SK-N-SH (cell line): ENCODE results near the gene OR5A1. TPM values are rescaled to one million over a fixed set of nuclear protein-coding genes. Genes with fewer than 3 reads are reported as not detected.

Experiments
- CTCF ChIA-PET: fragments of 300-600, 350-600 bp; formaldehyde crosslinking; extraction: SDS; loops from one replicate; lab custom pipeline; 2021; lab: Yijun Ruan, JAX
- POLR2A ChIA-PET: fragments of 350-600 bp; sonication (Branson Sonifier 250); formaldehyde crosslinking; extraction: SDS; loops from one replicate; lab custom pipeline; 2020; ENCODE audit warnings: antibody characterized with exemption, inconsistent platforms; lab: Yijun Ruan, JAX
- DNase-seq: peaks from one replicate; pipeline ENCODE4 v3.0.0; 2012
- H2AFZ ChIP-seq: fragments of 200-600 bp; sonication (generic); 2 replicates; pipeline ENCODE4 v1.8.1; 2016; ENCODE audit warnings: antibody characterized with exemption, mild to moderate bottlenecking, low read depth
- H3F3A ChIP-seq: fragments of 200-600 bp; sonication (generic); replicated peaks from 2 replicates; pipeline ENCODE3; 2016; ENCODE audit warnings: antibody characterized with exemption, mild to moderate bottlenecking; ENCODE audit not compliant: insufficient read depth
- H3K27ac ChIP-seq, 2 experiments: fragments of 200-500 bp in 1 of 2; fragments of 200-600 bp in 1 of 2; sonication (Bioruptor generic) in 1 of 2; sonication (generic), shearing (Covaris generic) in 1 of 2; 2 replicates each; pipeline versions ENCODE4 v1.5.1 to v1.6.1; 2014 to 2016; ENCODE audit warnings: low read depth in 2 of 2, inconsistent platforms in 1 of 2, low read length in 1 of 2, mild to moderate bottlenecking in 1 of 2, mixed read lengths in 1 of 2
- H3K27me3 ChIP-seq: fragments of 200-600 bp; sonication (generic), shearing (Covaris generic); 2 replicates; pipeline ENCODE4 v1.6.1; 2016; ENCODE audit warnings: mixed run types; ENCODE audit not compliant: insufficient read depth
- H3K36me3 ChIP-seq, 2 experiments: fragments of 200-500 bp in 1 of 2; fragments of 200-600 bp in 1 of 2; sonication (Bioruptor generic) in 1 of 2; sonication (generic) in 1 of 2; replicated peaks in 1 of 2; 2 replicates each; pipeline versions ENCODE3 to v1.5.1; 2014 to 2016; ENCODE audit warnings: low read length in 1 of 2, mild to moderate bottlenecking in 1 of 2; ENCODE audit not compliant: insufficient read depth in 2 of 2, control insufficient read depth in 1 of 2
- H3K4me1 ChIP-seq, 2 experiments: fragments of 200-500 bp in 1 of 2; fragments of 200-600 bp in 1 of 2; sonication (Bioruptor generic) in 1 of 2; sonication (generic), shearing (Covaris generic) in 1 of 2; 2 replicates each; pipeline versions ENCODE4 v1.5.1 to v1.6.1; 2014 to 2016; ENCODE audit warnings: low read depth in 1 of 2, low read length in 1 of 2, mixed run types in 1 of 2; ENCODE audit not compliant: insufficient read depth in 2 of 2, control insufficient read depth in 1 of 2
- H3K4me2 ChIP-seq: fragments of 200-600 bp; sonication (generic), shearing (Covaris generic); 2 replicates; pipeline ENCODE4 v1.6.1; 2017; ENCODE audit warnings: mixed run types
- H3K4me3 ChIP-seq, 2 experiments: fragments of 200-500 bp in 1 of 2; fragments of 200-600 bp in 1 of 2; sonication (Bioruptor generic) in 1 of 2; sonication (generic), shearing (Covaris generic) in 1 of 2; 2 replicates each; pipeline versions ENCODE4 v1.5.1 to v1.8.1; 2014 to 2016; ENCODE audit warnings: low read depth in 2 of 2, inconsistent platforms in 1 of 2, low read length in 1 of 2, mild to moderate bottlenecking in 1 of 2, mixed read lengths in 1 of 2, moderate library complexity in 1 of 2
- H3K79me2 ChIP-seq: fragments of 200-600 bp; sonication (generic); 2 replicates; pipeline ENCODE4 v1.8.1; 2017; ENCODE audit warnings: mild to moderate bottlenecking; ENCODE audit not compliant: insufficient read depth
- H3K9ac ChIP-seq: fragments of 200-600 bp; sonication (generic); 2 replicates; pipeline ENCODE4 v1.6.1; 2017; ENCODE audit warnings: mixed run types
- H3K9me2 ChIP-seq: fragments of 200-600 bp; sonication (generic); 2 replicates; pipeline ENCODE4 v1.6.1; 2017; ENCODE audit warnings: mixed run types
- H3K9me3 ChIP-seq: fragments of 200-600 bp; sonication (generic); 2 replicates; pipeline ENCODE4 v1.6.1; 2017; ENCODE audit warnings: mixed run types, mild to moderate bottlenecking, moderate library complexity
- H4K20me1 ChIP-seq: fragments of 200-600 bp; sonication (generic); 2 replicates; pipeline ENCODE4 v1.6.1; 2017; ENCODE audit warnings: mild to moderate bottlenecking, mixed run types; ENCODE audit not compliant: insufficient read depth
- CHD2 ChIP-seq: fragments of 150-350 bp; IDR thresholded peaks from 2 replicates; pipeline ENCODE4 v1.6.1; 2018; ENCODE audit warnings: low read length; ENCODE audit not compliant: partially characterized antibody
- FOSL2 ChIP-seq: IDR thresholded peaks from 2 replicates; pipeline ENCODE4 v1.4.0; 2012; ENCODE audit warnings: low read depth, mild to moderate bottlenecking, moderate library complexity, borderline replicate concordance
- GATA2 ChIP-seq: sonication (generic); formaldehyde crosslinking; IDR thresholded peaks from 2 replicates; pipeline ENCODE4 v1.5.0; 2020; ENCODE audit warnings: mild to moderate bottlenecking, missing genetic modification reagents
- RAD21 ChIP-seq: IDR thresholded peaks from 2 replicates; pipeline ENCODE4 v1.6.1; 2012; ENCODE audit warnings: mild to moderate bottlenecking, low read length
- RXRA ChIP-seq: IDR thresholded peaks from 2 replicates; pipeline ENCODE4 v1.4.0; 2012; ENCODE audit warnings: low read depth, mild to moderate bottlenecking, borderline replicate concordance
- SMC3 ChIP-seq: IDR thresholded peaks from 2 replicates; pipeline ENCODE4 v1.6.1; 2012; ENCODE audit warnings: low read depth, low read length, improper control_type of control experiment
- YY1 ChIP-seq: IDR thresholded peaks from 2 replicates; pipeline ENCODE4 v1.4.0; 2012; ENCODE audit warnings: low read depth, mild to moderate bottlenecking
- WGBS: methylation state at CpG from one replicate; pipeline ENCODE4 v1.1.6; 2017; ENCODE audit warnings: low lambda C conversion rate; 5-methylcytosine and 5-hydroxymethylcytosine counted together
- polyA plus RNA-seq, 3 experiments: library from polyadenylated mRNA; depleted of rRNA; stranded (reverse); fragments of >200 nt; gene quantifications; 2 replicates each; pipeline ENCODE4 v1.2.3, GENCODE V29; 2012
- TF ChIP-seq, protein P1 (sequence below): IDR thresholded peaks from 2 replicates; pipeline ENCODE4 v1.4.0; 2012; ENCODE audit warnings: low read depth, borderline replicate concordance
- TF ChIP-seq, protein P2 (sequence below): fragments of 200-600 bp; sonication (generic); IDR thresholded peaks from 2 replicates; pipeline ENCODE4 v1.6.1; 2017; ENCODE audit warnings: antibody characterized with exemption, mild to moderate bottlenecking, moderate library complexity
- TF ChIP-seq, protein P3 (sequence below): IDR thresholded peaks from 2 replicates; pipeline ENCODE4; 2012

Gene OR5A1
- polyA plus RNA-seq, 1 of the 3 experiments (the other 2 are of a cell fraction): not detected

DNA sequence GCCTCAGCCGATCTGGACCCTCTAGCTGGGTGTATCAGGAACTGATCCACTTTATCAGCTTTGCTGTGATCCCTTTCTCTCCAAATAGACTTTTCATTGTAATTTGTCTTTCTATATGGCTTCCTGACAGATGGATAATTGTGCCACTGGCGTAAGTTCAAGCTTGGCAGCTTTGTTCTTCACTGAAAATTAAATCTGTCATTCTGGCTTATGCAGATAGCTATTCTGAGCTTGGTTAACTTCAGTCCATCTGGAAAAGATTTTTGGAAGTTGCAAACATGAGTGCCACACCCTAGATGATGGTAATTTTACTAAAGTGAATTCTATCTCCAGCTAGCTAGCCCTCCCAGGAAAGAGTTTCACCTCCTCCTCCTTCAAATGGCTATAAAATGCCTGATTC lies 18.1 kb upstream of the OR5A1 start:
- no peaks in the 10 kb centered on the region for H3K9me3 ChIP-seq
- no peaks in the 10 kb centered on the region for H3K27me3 ChIP-seq
- WGBS: 2% methylated on average over 2 of the region's 2 CpGs
- no peaks in the 10 kb centered on the region for H3K9me2 ChIP-seq
- H4K20me1 ChIP-seq: no peaks in the 10 kb centered on the region
- H2AFZ ChIP-seq: no peak overlapping the region
- CTCF ChIA-PET: interaction anchor here (1.3 kb wide), 2 partner anchors 11 kb away, joined by 3 to 5 read pairs; no protein-coding TSS in a partner anchor
- H3K27ac ChIP-seq: no peak overlapping the region
- POLR2A ChIA-PET: no interaction called here
- TF ChIP-seq, protein P1, sequence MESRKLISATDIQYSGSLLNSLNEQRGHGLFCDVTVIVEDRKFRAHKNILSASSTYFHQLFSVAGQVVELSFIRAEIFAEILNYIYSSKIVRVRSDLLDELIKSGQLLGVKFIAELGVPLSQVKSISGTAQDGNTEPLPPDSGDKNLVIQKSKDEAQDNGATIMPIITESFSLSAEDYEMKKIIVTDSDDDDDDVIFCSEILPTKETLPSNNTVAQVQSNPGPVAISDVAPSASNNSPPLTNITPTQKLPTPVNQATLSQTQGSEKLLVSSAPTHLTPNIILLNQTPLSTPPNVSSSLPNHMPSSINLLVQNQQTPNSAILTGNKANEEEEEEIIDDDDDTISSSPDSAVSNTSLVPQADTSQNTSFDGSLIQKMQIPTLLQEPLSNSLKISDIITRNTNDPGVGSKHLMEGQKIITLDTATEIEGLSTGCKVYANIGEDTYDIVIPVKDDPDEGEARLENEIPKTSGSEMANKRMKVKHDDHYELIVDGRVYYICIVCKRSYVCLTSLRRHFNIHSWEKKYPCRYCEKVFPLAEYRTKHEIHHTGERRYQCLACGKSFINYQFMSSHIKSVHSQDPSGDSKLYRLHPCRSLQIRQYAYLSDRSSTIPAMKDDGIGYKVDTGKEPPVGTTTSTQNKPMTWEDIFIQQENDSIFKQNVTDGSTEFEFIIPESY: no peak
- TF ChIP-seq GATA2 (CRISPR knock-in tag) (no peak), CHD2 (no peak), RXRA (no peak), RAD21 (no peak)
- TF ChIP-seq, protein P2, sequence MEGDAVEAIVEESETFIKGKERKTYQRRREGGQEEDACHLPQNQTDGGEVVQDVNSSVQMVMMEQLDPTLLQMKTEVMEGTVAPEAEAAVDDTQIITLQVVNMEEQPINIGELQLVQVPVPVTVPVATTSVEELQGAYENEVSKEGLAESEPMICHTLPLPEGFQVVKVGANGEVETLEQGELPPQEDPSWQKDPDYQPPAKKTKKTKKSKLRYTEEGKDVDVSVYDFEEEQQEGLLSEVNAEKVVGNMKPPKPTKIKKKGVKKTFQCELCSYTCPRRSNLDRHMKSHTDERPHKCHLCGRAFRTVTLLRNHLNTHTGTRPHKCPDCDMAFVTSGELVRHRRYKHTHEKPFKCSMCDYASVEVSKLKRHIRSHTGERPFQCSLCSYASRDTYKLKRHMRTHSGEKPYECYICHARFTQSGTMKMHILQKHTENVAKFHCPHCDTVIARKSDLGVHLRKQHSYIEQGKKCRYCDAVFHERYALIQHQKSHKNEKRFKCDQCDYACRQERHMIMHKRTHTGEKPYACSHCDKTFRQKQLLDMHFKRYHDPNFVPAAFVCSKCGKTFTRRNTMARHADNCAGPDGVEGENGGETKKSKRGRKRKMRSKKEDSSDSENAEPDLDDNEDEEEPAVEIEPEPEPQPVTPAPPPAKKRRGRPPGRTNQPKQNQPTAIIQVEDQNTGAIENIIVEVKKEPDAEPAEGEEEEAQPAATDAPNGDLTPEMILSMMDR: no peak
- no peaks in the 10 kb centered on the region for H3K79me2 ChIP-seq
- H3F3A ChIP-seq: no peaks in the 10 kb centered on the region
- DNase-seq: no peak
- H3K36me3 ChIP-seq: no peaks in the 10 kb centered on the region
- H3K4me3 ChIP-seq: no peak overlapping the region
- no peaks in the 10 kb centered on the region for H3K4me1 ChIP-seq
- no peak overlapping the region for H3K9ac ChIP-seq
- no peak overlapping the region for H3K4me2 ChIP-seq

DNA sequence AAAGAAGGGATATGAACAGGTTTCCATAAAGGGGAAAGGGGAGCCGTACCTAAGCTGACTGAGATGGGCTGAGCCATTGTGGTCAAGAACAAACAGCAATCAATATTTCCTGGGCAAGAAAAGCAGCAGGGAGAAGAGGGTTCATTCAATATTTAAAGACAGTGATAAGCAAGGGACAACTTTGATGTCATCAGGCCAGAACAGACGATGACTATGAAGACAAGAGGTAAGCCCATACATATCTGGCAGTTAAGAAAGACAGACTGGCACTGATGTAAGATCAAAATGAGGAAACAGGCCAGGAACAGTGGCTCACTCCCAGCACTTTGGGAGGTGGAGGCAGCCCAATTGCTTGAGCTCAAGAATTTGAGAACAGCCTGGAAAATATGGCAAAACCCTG lies 12.4 kb upstream of the OR5A1 start:
- Histone ChIP-seq H3K36me3 (no peaks in the 10 kb centered on the region), H2AFZ (no peak overlapping the region), H4K20me1 (no peaks in the 10 kb centered on the region), H3K79me2 (no peaks in the 10 kb centered on the region), H3K27me3 (peaks cover 3% of the 10 kb centered on the region; the same call in 1 of the 2 replicates), H3K27ac (no peak overlapping the region), H3K4me3 (no peak overlapping the region), H3K4me1 (no peaks in the 10 kb centered on the region), H3F3A (no peaks in the 10 kb centered on the region), H3K9me2 (no peaks in the 10 kb centered on the region), H3K9me3 (no peaks in the 10 kb centered on the region), H3K9ac (no peak overlapping the region), H3K4me2 (no peak overlapping the region)
- WGBS: 2% methylated on average over 2 of the region's 2 CpGs
- ChIA-PET POLR2A (no interaction called here), CTCF (no interaction called here)
- DNase-seq: no peak
- TF ChIP-seq, protein P3, sequence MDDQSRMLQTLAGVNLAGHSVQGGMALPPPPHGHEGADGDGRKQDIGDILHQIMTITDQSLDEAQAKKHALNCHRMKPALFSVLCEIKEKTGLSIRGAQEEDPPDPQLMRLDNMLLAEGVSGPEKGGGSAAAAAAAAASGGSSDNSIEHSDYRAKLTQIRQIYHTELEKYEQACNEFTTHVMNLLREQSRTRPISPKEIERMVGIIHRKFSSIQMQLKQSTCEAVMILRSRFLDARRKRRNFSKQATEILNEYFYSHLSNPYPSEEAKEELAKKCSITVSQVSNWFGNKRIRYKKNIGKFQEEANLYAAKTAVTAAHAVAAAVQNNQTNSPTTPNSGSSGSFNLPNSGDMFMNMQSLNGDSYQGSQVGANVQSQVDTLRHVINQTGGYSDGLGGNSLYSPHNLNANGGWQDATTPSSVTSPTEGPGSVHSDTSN: no peak
- no peak for TF ChIP-seq GATA2 (CRISPR knock-in tag)
- no peak for TF ChIP-seq SMC3
- TF ChIP-seq CHD2: no peak
- no peak for TF ChIP-seq YY1
- TF ChIP-seq FOSL2: no peak
